ENCODE results near the gene PRPH2. TPM values are rescaled to one million over a fixed set of nuclear protein-coding genes. Genes with fewer than 3 reads are reported as not detected.

PRPH2 gene
- total RNA-seq, 2 donors from 2014 or later = 0.27 to 3.3 TPM

DNA sequence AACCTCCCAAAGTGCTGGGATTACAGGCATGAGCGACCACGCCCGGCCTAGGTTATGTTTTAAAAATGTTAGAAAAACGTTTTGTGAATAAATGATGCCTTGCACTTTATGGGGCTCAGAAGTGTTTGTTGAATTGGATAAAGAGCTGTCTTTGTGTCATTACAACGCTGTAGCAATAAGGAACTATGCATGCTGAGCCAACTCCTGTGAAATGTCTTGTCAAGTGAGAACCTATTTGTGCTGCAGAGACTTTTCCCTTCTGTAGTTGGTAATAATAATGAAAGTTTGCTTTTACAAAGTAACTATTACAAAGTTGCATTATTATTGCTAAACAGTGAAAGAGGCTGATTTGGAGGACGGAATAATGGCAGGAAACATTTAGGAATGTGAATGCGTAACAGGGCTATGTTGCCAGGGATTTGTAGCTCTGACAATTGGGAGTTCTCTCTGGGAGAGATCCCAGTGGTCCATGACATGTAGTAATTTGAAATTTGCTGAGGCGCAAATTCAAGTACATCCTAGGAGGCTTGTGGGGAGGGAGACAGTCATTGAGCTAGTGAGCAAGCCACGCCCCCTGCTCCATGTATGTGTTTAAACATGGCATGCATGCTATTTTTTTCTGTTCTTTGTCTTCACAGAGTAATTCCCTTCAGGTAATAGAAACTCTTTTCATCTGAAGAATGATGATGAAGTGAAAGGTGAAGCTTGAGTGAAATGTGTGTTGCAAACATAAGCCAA lies 42.7 kb upstream of the PRPH2 start:
- H3K27ac ChIP-seq = no peak overlapping the region
- intact Hi-C loops (cut with DNase I) = no loop called here
- no peaks in the 10 kb centered on the region for H3K4me1 ChIP-seq (replicated peaks)
- no peaks in the 10 kb centered on the region for H3K36me3 ChIP-seq
- no peak for DNase-seq (ENCODE audit: low spot score)
- no peaks in the 10 kb centered on the region for H3K27me3 ChIP-seq (replicated peaks; ENCODE audit: insufficient read depth)
- 80% methylated on average over 9 of the region's 9 CpGs for WGBS
- TF ChIP-seq POLR2A (IDR thresholded peaks at IDR 0.05) (no peak), POLR2AphosphoS5 (IDR thresholded peaks at IDR 0.05) (no peak)
- TF ChIP-seq, protein P1, sequence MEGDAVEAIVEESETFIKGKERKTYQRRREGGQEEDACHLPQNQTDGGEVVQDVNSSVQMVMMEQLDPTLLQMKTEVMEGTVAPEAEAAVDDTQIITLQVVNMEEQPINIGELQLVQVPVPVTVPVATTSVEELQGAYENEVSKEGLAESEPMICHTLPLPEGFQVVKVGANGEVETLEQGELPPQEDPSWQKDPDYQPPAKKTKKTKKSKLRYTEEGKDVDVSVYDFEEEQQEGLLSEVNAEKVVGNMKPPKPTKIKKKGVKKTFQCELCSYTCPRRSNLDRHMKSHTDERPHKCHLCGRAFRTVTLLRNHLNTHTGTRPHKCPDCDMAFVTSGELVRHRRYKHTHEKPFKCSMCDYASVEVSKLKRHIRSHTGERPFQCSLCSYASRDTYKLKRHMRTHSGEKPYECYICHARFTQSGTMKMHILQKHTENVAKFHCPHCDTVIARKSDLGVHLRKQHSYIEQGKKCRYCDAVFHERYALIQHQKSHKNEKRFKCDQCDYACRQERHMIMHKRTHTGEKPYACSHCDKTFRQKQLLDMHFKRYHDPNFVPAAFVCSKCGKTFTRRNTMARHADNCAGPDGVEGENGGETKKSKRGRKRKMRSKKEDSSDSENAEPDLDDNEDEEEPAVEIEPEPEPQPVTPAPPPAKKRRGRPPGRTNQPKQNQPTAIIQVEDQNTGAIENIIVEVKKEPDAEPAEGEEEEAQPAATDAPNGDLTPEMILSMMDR (IDR thresholded peaks at IDR 0.05) = no peak
- H3K9me3 ChIP-seq = no peaks in the 10 kb centered on the region
- no peak overlapping the region for H3K4me3 ChIP-seq

DNA sequence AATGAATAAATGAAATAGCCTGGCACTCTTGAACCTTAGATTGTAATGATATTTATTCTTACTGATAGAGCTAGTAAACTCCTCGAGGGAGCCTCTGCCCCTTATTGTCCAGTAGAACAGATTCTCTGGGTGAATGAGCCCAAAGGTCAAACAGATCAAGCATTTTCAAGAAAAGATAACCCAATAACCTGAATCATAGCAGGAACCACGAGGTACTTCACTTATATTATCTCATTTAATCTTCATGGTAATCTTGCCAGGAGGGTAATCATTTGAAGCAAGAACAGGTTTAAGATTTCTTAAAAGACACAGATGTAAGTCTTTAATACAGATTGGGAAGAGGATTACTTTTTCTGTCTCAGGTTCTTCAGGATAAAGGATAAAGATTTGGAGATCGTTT lies 40.6 kb upstream of the PRPH2 start:
- Histone ChIP-seq H3K27me3 (replicated peaks; ENCODE audit: insufficient read depth) (no peaks in the 10 kb centered on the region), H3K36me3 (no peaks in the 10 kb centered on the region), H3K27ac (no peak overlapping the region), H3K9me3 (no peaks in the 10 kb centered on the region), H3K4me3 (no peak overlapping the region), H3K4me1 (replicated peaks) (no peaks in the 10 kb centered on the region)
- no peak for DNase-seq (ENCODE audit: low spot score)
- TF ChIP-seq POLR2AphosphoS5 (IDR thresholded peaks at IDR 0.05) (no peak), POLR2A (IDR thresholded peaks at IDR 0.05) (no peak)
- TF ChIP-seq, protein P1 (IDR thresholded peaks at IDR 0.05) = no peak
- intact Hi-C loops (cut with DNase I) = no loop called here
- WGBS = 62% methylated on average over 3 of the region's 3 CpGs

DNA sequence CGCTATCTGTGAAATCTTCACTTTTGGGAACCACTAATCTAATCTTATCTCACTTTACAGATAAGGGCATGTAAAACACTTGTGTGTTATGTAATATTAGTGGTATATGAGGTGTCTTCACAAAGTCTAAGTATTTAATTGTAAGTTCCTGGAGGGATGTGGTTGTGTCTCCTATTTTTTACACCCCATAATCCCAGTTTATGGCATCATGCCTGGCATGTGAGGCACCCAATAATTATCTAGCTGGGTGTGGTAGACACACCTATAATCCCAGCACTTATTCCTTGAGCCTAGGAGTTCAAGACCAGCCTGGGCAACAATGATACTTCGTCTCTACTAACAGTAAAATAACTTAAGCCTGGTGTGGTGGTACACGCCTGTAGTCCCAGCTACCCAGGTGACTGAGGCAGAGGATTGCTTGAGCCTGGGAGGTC lies 40.0 kb upstream of the PRPH2 start:
- DNase-seq (ENCODE audit: low spot score) = no peak
- Histone ChIP-seq H3K36me3 (no peaks in the 10 kb centered on the region), H3K27ac (no peak overlapping the region), H3K27me3 (replicated peaks; ENCODE audit: insufficient read depth) (no peaks in the 10 kb centered on the region), H3K4me3 (no peak overlapping the region), H3K9me3 (no peaks in the 10 kb centered on the region), H3K4me1 (replicated peaks) (peaks cover 5% of the 10 kb centered on the region)
- TF ChIP-seq POLR2AphosphoS5 (IDR thresholded peaks at IDR 0.05) (no peak), POLR2A (IDR thresholded peaks at IDR 0.05) (no peak)
- TF ChIP-seq, protein P1 (IDR thresholded peaks at IDR 0.05) = no peak
- 87% methylated on average over 3 of the region's 3 CpGs for WGBS
- intact Hi-C loops (cut with DNase I) = no loop called here

DNA sequence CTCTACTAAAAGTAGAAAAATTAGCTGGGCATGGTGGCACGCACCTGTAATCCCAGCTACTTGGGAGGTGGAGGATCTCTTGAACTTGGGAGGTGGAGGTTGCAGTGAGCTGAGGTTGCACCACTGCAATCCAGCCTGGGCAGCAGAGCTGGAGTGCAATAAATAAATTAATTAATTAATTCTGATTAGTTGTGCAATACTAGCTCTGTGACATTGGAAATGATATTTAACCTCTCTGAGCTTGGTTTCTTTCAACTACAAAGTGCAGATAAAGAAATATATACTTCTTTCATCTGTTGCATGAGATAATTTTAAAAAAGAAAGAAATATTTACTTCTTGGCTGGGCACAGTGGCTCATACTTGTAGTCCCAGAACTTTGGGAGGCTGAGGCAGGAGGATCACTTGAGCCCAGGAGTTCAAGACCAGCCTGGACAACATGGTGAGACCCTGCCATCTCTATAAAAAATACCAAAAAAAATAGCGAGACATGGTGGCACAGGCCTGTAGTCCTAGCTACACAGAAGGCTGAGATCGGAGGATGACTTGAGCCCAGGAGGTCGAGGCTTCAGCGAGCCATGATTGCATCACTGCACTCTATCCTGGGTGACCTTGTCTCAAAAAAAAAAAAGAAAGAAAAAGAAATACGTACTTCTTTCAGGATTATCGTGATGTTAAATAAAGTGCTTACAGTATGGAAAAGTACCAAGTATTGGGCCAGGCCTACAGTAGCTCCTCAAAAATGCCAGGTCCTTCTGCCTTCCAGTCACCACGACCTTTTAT lies 39.1 kb upstream of the PRPH2 start:
- intact Hi-C loops (cut with DNase I) = no loop called here
- H3K27ac ChIP-seq = no peak overlapping the region
- 90% methylated on average over 8 of the region's 8 CpGs for WGBS
- peaks cover 5% of the 10 kb centered on the region for H3K4me1 ChIP-seq (replicated peaks)
- no peaks in the 10 kb centered on the region for H3K9me3 ChIP-seq
- H3K4me3 ChIP-seq = no peak overlapping the region
- no peaks in the 10 kb centered on the region for H3K36me3 ChIP-seq
- H3K27me3 ChIP-seq (replicated peaks; ENCODE audit: insufficient read depth) = no peaks in the 10 kb centered on the region
- TF ChIP-seq, protein P1 (IDR thresholded peaks at IDR 0.05) = no peak
- no peak for TF ChIP-seq POLR2AphosphoS5 (IDR thresholded peaks at IDR 0.05)
- no peak for TF ChIP-seq POLR2A (IDR thresholded peaks at IDR 0.05)
- DNase-seq (ENCODE audit: low spot score) = no peak
